Psoas muscle (tissue), 8 donors: Measurements from ENCODE around the gene NEK11. TPM values are rescaled to one million over a fixed set of nuclear protein-coding genes. Genes with fewer than 3 reads are reported as not detected.

Experiments
- ATAC-seq, 4 donors: fragments of 200-7000 bp; cut with Tn5 transposase; one replicate each; pipeline ENCODE4 v1.9.1; 2020; ENCODE audit warnings: moderate library complexity in 3 of 4, mild to moderate bottlenecking in 2 of 4
- DNase-seq, 2 donors: peaks; one replicate each; pipeline ENCODE4 v3.0.0-alpha.2; 2020
- H3K27ac ChIP-seq: fragments of 200-600 bp; one replicate; pipeline ENCODE4 v1.8.0; 2022
- H3K27me3 ChIP-seq, 3 donors: fragments of 200-600 bp in 1 of 3; one replicate each; pipeline versions ENCODE4 v1.6.1 to v1.8.0; 2013 to 2022; ENCODE audit warnings: low read length in 2 of 3, mild to moderate bottlenecking in 2 of 3, moderate library complexity in 1 of 3; ENCODE audit not compliant: insufficient read depth in 3 of 3
- H3K36me3 ChIP-seq, 2 donors: fragments of 200-600 bp in 1 of 2; one replicate each; pipeline versions ENCODE4 v1.6.1 to v1.8.0; 2013 to 2022; ENCODE audit warnings: low read depth in 1 of 2, mild to moderate bottlenecking in 1 of 2, moderate library complexity in 1 of 2; ENCODE audit not compliant: insufficient read depth in 1 of 2
- H3K4me1 ChIP-seq: fragments of 200-600 bp; one replicate; pipeline ENCODE4 v1.8.0; 2022
- H3K4me3 ChIP-seq: fragments of 200-600 bp; one replicate; pipeline ENCODE4 v1.8.0; 2022; ENCODE audit warnings: mild to moderate bottlenecking
- H3K9me3 ChIP-seq: fragments of 200-600 bp; one replicate; pipeline ENCODE4 v1.8.0; 2022
- WGBS, 3 donors: extraction: QIAGEN DNeasy Blood & Tissue Kit; methylation state at CpG; one replicate each; pipeline versions ENCODE4 v1.1.6 to v1.1.7; 2013; 5-methylcytosine and 5-hydroxymethylcytosine counted together
- intact Hi-C, 2 donors: fragments of 100-400 bp; cut with DNase I; formaldehyde crosslinking; loops; one replicate each; pipeline versions ENCODE4 v1.11.0 to v1.14.2; 2022
- polyA plus RNA-seq, 3 donors: library from polyadenylated mRNA; stranded (reverse); fragments of 200-250 nt; gene quantifications; one replicate each; pipeline ENCODE4 v1.2.3, GENCODE V29; 2013
- total RNA-seq, 4 donors: library from RNA; stranded (reverse); fragmentation: NEBNext Ultra II Directional in 2 of 4; extraction: Animal tissue kit (Norgen Biotek cat#: 25700) in 2 of 4; gene quantifications; one replicate each; pipeline versions ENCODE4 v1.2.1 to v1.2.4, GENCODE V29; 2021 to 2023
- TF ChIP-seq, protein P1 (sequence below): fragments of 200-600 bp; IDR thresholded peaks from one replicate; pipeline ENCODE4 v1.8.0; 2022; ENCODE audit warnings: antibody characterized with exemption
- donor health status: healthy with polysubstance abuse.
- donor health status: DM: no; HTN: no; CAD: no; lungs with moderate emphysema.
- donor health status: Bipolar disorder and iron deficiency.
- donor health status: healthy.
- donor health status: DM: yes; HTN: yes; CAD: no.
- donor health status: DM: no; HTN: no; CAD: no.
- donor health status: DM: no; HTN: no; CAD: no.
- donor health status: DM: yes; HTN: yes; CAD: no.

NEK11 gene
- total and polyA plus RNA-seq, 7 donors: 1.5 to 7.2 (median 2.1) TPM

DNA sequence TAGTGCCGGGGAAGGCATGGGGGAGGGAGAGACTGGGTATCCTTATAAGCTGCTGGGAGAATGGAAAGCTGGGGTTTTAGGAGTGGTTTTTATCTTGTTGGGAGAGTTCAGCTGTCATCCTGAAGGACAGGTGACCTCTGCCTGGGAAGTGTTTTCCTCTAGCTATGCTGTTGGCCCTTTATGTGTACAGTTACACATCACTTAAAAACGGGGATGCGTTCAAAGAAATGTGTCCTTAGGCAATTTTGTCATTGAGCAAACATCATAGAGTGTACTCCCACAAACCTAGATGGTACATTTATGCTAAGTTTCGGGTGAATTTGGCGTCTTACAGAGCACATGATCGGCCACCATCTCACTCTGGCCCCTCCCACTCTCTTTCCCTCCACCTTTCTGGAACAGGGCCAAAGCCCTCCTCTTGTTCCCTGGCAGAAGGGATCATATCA, 190.6 kb downstream of the NEK11 start:
- 71 to 78% (median 76%) methylated on average over 6 of the region's 6 CpGs for WGBS, 3 donors
- ATAC-seq (no peak), DNase-seq (no peak)
- Histone ChIP-seq H3K27ac (no peak overlapping the region), H3K4me1 (no peaks in the 10 kb centered on the region), H3K4me3 (no peak overlapping the region), H3K36me3 (no peaks in the 10 kb centered on the region), H3K9me3 (no peaks in the 10 kb centered on the region), H3K27me3 (no peaks in the 10 kb centered on the region)
- TF ChIP-seq, protein P1, sequence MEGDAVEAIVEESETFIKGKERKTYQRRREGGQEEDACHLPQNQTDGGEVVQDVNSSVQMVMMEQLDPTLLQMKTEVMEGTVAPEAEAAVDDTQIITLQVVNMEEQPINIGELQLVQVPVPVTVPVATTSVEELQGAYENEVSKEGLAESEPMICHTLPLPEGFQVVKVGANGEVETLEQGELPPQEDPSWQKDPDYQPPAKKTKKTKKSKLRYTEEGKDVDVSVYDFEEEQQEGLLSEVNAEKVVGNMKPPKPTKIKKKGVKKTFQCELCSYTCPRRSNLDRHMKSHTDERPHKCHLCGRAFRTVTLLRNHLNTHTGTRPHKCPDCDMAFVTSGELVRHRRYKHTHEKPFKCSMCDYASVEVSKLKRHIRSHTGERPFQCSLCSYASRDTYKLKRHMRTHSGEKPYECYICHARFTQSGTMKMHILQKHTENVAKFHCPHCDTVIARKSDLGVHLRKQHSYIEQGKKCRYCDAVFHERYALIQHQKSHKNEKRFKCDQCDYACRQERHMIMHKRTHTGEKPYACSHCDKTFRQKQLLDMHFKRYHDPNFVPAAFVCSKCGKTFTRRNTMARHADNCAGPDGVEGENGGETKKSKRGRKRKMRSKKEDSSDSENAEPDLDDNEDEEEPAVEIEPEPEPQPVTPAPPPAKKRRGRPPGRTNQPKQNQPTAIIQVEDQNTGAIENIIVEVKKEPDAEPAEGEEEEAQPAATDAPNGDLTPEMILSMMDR: no peak
- intact Hi-C loops: no loop called here

DNA sequence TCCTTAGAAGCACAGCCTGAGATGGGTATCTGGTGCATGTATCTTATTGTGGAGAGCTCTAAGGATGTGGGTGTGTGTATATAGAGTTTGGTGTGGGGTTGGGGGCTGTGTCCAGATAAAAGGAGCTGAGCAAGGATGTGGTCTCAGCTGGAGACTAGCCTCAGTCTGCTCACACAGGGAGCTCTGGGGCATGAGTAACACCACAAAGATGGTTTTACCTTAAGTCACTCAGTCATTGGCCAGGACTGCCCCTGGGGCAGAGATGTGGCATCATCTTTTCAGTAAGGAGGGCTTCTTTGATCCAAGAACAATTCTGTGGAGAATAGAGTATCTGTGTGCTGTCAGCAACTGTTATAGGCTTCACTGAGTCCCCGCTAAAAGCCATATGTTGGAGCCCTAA, 191.5 kb downstream of the NEK11 start:
- intact Hi-C loops: no loop called here
- DNase-seq (no peak), ATAC-seq (no peak)
- H3K27me3 ChIP-seq: no peaks in the 10 kb centered on the region
- no peaks in the 10 kb centered on the region for H3K4me1 ChIP-seq
- H3K9me3 ChIP-seq: no peaks in the 10 kb centered on the region
- H3K27ac ChIP-seq: no peak overlapping the region
- no peaks in the 10 kb centered on the region for H3K36me3 ChIP-seq
- no peak overlapping the region for H3K4me3 ChIP-seq
- TF ChIP-seq, protein P1: no peak
- 97 to 100% (median 99%) methylated on average over 1 of the region's 1 CpG for WGBS, 3 donors

DNA sequence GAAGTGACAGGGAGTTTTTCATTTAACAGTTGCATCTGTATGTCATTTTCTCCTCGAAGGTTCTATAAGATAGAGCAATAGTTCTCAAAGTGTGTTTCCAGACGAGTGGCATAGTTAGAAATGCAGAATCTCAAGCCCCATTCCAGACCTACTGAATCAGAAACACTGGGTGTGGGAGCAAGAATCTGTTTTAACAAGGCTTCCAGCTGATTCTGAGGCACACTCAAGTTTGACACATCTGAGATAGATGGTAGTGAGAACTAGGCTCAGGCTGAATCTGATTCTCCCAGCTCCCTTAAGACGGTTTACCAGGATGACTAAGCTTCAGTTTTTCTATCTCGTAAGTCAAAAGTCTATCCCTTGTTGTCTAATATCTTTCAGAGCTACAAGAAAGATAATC, 195.1 kb downstream of the NEK11 start:
- ATAC-seq (no peak), DNase-seq (no peak)
- WGBS, 3 donors: 76 to 79% (median 77%) methylated on average over 4 of the region's 4 CpGs
- TF ChIP-seq, protein P1: no peak
- intact Hi-C loops: no loop called here
- Histone ChIP-seq H3K9me3 (no peaks in the 10 kb centered on the region), H3K4me1 (no peaks in the 10 kb centered on the region), H3K27ac (no peak overlapping the region), H3K4me3 (no peak overlapping the region), H3K36me3 (no peaks in the 10 kb centered on the region), H3K27me3 (no peaks in the 10 kb centered on the region)

DNA sequence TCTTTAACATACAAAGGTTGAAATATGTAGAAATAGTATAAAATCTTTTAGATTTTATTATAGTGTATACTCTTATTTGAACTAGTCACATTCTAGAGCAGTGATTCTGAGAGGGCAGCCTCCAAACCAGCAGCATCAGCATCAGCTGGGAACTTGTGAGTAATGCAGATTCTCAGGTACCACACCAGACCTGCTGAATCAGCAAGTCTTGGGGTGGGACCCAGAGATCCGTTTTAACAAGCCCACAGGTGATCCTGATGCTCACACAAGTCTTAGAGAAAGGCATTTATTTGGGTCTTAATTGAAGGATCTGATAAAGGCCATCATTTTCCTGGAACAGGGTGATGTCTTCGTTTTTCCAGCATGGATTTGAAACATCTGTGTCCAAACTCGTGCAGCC, 195.9 kb downstream of the NEK11 start:
- Histone ChIP-seq H3K36me3 (no peaks in the 10 kb centered on the region), H3K27me3 (no peaks in the 10 kb centered on the region), H3K9me3 (no peaks in the 10 kb centered on the region), H3K27ac (no peak overlapping the region), H3K4me1 (no peaks in the 10 kb centered on the region), H3K4me3 (no peak overlapping the region)
- ATAC-seq: no peak
- no peak for DNase-seq
- intact Hi-C loops: no loop called here
- TF ChIP-seq, protein P1: no peak
- 50 to 58% (median 50%) methylated on average over 3 of the region's 3 CpGs for WGBS, 3 donors
